HEK293 (cell line): Measurements from ENCODE around the gene RPL26.

Source experiments
- CTCF ChIP-seq: fragments of 450-650 bp; formaldehyde crosslinking; IDR thresholded peaks from 2 replicates; pipeline ENCODE4 v1.5.1; 2016; ENCODE audit warnings: missing biosample characterization, missing genetic modification characterization
- GLIS2 ChIP-seq: fragments of 450-650 bp; formaldehyde crosslinking; IDR thresholded peaks from 2 replicates; pipeline ENCODE4 v1.5.1; 2016; ENCODE audit warnings: missing biosample characterization, missing genetic modification characterization
- INSM2 ChIP-seq: fragments of 450-650 bp; formaldehyde crosslinking; IDR thresholded peaks from 2 replicates; pipeline ENCODE4 v1.5.1; 2016; ENCODE audit warnings: missing biosample characterization, missing genetic modification characterization
- KLF16 ChIP-seq: fragments of 450-650 bp; formaldehyde crosslinking; IDR thresholded peaks from 2 replicates; pipeline ENCODE4 v1.5.1; 2017; ENCODE audit warnings: missing biosample characterization, missing genetic modification characterization
- SP3 ChIP-seq: fragments of 450-650 bp; formaldehyde crosslinking; IDR thresholded peaks from 2 replicates; pipeline ENCODE4 v1.5.1; 2016; ENCODE audit warnings: missing biosample characterization, missing genetic modification characterization
- YY2 ChIP-seq: fragments of 450-650 bp; formaldehyde crosslinking; IDR thresholded peaks from 2 replicates; pipeline ENCODE4 v1.5.1; 2016; ENCODE audit warnings: missing biosample characterization, missing genetic modification characterization
- ZBTB26 ChIP-seq: fragments of 450-650 bp; formaldehyde crosslinking; optimal IDR thresholded peaks from 2 replicates; pipeline ENCODE3; 2016; ENCODE audit warnings: missing biosample characterization, mild to moderate bottlenecking, missing genetic modification characterization
- ZBTB44 ChIP-seq: fragments of 450-650 bp; IDR thresholded peaks from 2 replicates; pipeline ENCODE4 v1.5.1; 2018; ENCODE audit warnings: missing biosample characterization, mild to moderate bottlenecking, missing genetic modification characterization
- ZBTB48 ChIP-seq: fragments of 450-650 bp; formaldehyde crosslinking; IDR thresholded peaks from 2 replicates; pipeline ENCODE4 v1.5.1; 2016; ENCODE audit warnings: missing biosample characterization, missing genetic modification characterization
- ZFP3 ChIP-seq: fragments of 450-650 bp; formaldehyde crosslinking; IDR thresholded peaks from 2 replicates; pipeline ENCODE4 v1.5.1; 2016; ENCODE audit warnings: low read depth, missing biosample characterization, missing genetic modification characterization
- ZFP69B ChIP-seq: fragments of 450-650 bp; formaldehyde crosslinking; IDR thresholded peaks from 2 replicates; pipeline ENCODE4 v1.5.1; 2016; ENCODE audit warnings: missing biosample characterization, missing genetic modification characterization
- ZNF155 ChIP-seq: fragments of 450-650 bp; formaldehyde crosslinking; IDR thresholded peaks from 2 replicates; pipeline ENCODE4 v1.5.1; 2016; ENCODE audit warnings: missing biosample characterization, missing genetic modification characterization
- ZNF169 ChIP-seq: fragments of 450-650 bp; formaldehyde crosslinking; IDR thresholded peaks from 2 replicates; pipeline ENCODE4 v1.5.1; 2016; ENCODE audit warnings: missing biosample characterization, missing genetic modification characterization
- ZNF211 ChIP-seq: fragments of 450-650 bp; formaldehyde crosslinking; IDR thresholded peaks from 2 replicates; pipeline ENCODE4 v1.5.1; 2016; ENCODE audit warnings: low read depth, missing biosample characterization, missing genetic modification characterization
- ZNF324 ChIP-seq: fragments of 450-650 bp; formaldehyde crosslinking; IDR thresholded peaks from 2 replicates; pipeline ENCODE4 v1.5.1; 2016; ENCODE audit warnings: missing biosample characterization, missing genetic modification characterization
- ZNF362 ChIP-seq: fragments of 450-650 bp; formaldehyde crosslinking; IDR thresholded peaks from 2 replicates; pipeline ENCODE4 v1.5.1; 2016; ENCODE audit warnings: missing biosample characterization, missing genetic modification characterization
- ZNF366 ChIP-seq: fragments of 450-650 bp; formaldehyde crosslinking; conservative IDR thresholded peaks from 2 replicates; pipeline ENCODE4 v1.5.1; 2016; ENCODE audit warnings: missing biosample characterization, missing genetic modification characterization
- ZNF449 ChIP-seq: fragments of 450-650 bp; formaldehyde crosslinking; IDR thresholded peaks from 2 replicates; pipeline ENCODE4 v1.5.1; 2017; ENCODE audit warnings: missing biosample characterization, mild to moderate bottlenecking, missing genetic modification characterization, moderate library complexity
- ZNF514 ChIP-seq: fragments of 450-650 bp; formaldehyde crosslinking; IDR thresholded peaks from 2 replicates; pipeline ENCODE4 v1.5.1; 2016; ENCODE audit warnings: missing biosample characterization, missing genetic modification characterization
- ZNF530 ChIP-seq: fragments of 450-650 bp; formaldehyde crosslinking; IDR thresholded peaks from 2 replicates; pipeline ENCODE4 v1.5.1; 2016; ENCODE audit warnings: low read depth, missing biosample characterization, missing genetic modification characterization
- ZNF561 ChIP-seq: fragments of 450-650 bp; IDR thresholded peaks from 2 replicates; pipeline ENCODE4 v1.5.1; 2018; ENCODE audit warnings: missing biosample characterization, missing genetic modification characterization, borderline replicate concordance
- ZNF610 ChIP-seq: fragments of 450-650 bp; formaldehyde crosslinking; IDR thresholded peaks from 2 replicates; pipeline ENCODE4 v1.5.1; 2016; ENCODE audit warnings: missing biosample characterization, missing genetic modification characterization, borderline replicate concordance
- ZNF624 ChIP-seq: fragments of 450-650 bp; formaldehyde crosslinking; IDR thresholded peaks from 2 replicates; pipeline ENCODE4 v1.5.1; 2017; ENCODE audit warnings: missing biosample characterization, missing genetic modification characterization
- ZNF660 ChIP-seq: fragments of 450-650 bp; IDR thresholded peaks from 2 replicates; pipeline ENCODE4 v1.5.1; 2018; ENCODE audit warnings: missing biosample characterization, mild to moderate bottlenecking, missing genetic modification characterization
- ZNF704 ChIP-seq: fragments of 450-650 bp; formaldehyde crosslinking; IDR thresholded peaks from 2 replicates; pipeline ENCODE4 v1.5.1; 2016; ENCODE audit warnings: missing biosample characterization, missing genetic modification characterization
- ZNF76 ChIP-seq: fragments of 450-650 bp; formaldehyde crosslinking; IDR thresholded peaks from 2 replicates; pipeline ENCODE4; 2016; ENCODE audit warnings: low read depth, missing biosample characterization, missing genetic modification characterization, borderline replicate concordance
- ZSCAN16 ChIP-seq: fragments of 450-650 bp; formaldehyde crosslinking; IDR thresholded peaks from 2 replicates; pipeline ENCODE4 v1.5.1; 2016; ENCODE audit warnings: missing biosample characterization, missing genetic modification characterization
- ZSCAN5A ChIP-seq: fragments of 450-650 bp; formaldehyde crosslinking; IDR thresholded peaks from 2 replicates; pipeline ENCODE4 v1.5.1; 2016; ENCODE audit warnings: missing biosample characterization, missing genetic modification characterization

Gene RPL26

GRCh38 chr17:8383143-8383822 lies at the start of gene RPL26 (continued):
- TF ChIP-seq ZBTB44 (tag by site-specific recombination), result 0 out of 2 replicates have a peak, but pooled peaks have one; percentile 34
- TF ChIP-seq CTCF, result peak; percentile 98
- no peak for TF ChIP-seq ZNF155 (tag by site-specific recombination)
- TF ChIP-seq ZNF704 (tag by site-specific recombination), result peak; percentile 63; the same call in 1 of the 2 replicates
- TF ChIP-seq INSM2 (tag by site-specific recombination), result peak; percentile 12; the same call in 1 of the 2 replicates
- TF ChIP-seq ZFP69B (tag by site-specific recombination), result peak; percentile 51; the same call in 1 of the 2 replicates
- peak; percentile 88 for TF ChIP-seq ZNF324 (tag by site-specific recombination)
- peak; percentile 67 for TF ChIP-seq ZBTB26
- no peak for TF ChIP-seq ZNF514
- no peak for TF ChIP-seq ZNF362 (tag by site-specific recombination)
- 0 out of 2 replicates have a peak, but pooled peaks have one; percentile 62 for TF ChIP-seq ZNF449
- no peak for TF ChIP-seq ZNF530 (tag by site-specific recombination)
- TF ChIP-seq ZNF561 (tag by site-specific recombination), result peak; percentile 86; the same call in 1 of the 2 replicates
- TF ChIP-seq ZNF211 (tag by site-specific recombination), result no peak
- peak; percentile 69 for TF ChIP-seq GLIS2
- TF ChIP-seq SP3, result peak; percentile 75
- peak; percentile 13; the same call in 1 of the 2 replicates for TF ChIP-seq ZSCAN16 (tag by site-specific recombination)
- TF ChIP-seq ZNF366 (tag by site-specific recombination), result no peak
- TF ChIP-seq KLF16 (tag by site-specific recombination), result peak; percentile 82; the same call in 1 of the 2 replicates
- no peak for TF ChIP-seq ZNF624 (tag by site-specific recombination)
- peak; percentile 92 for TF ChIP-seq ZNF660
- peak; percentile 80; the same call in 1 of the 2 replicates for TF ChIP-seq ZNF76 (tag by site-specific recombination)
- no peak; the same call in 1 of the 2 replicates for TF ChIP-seq ZNF610 (tag by site-specific recombination)
- no peak for TF ChIP-seq ZFP3 (tag by site-specific recombination)
- no peak for TF ChIP-seq ZSCAN5A (tag by site-specific recombination)
- no peak for TF ChIP-seq ZNF169
- TF ChIP-seq YY2 (tag by site-specific recombination), result peak; percentile 71; the same call in 1 of the 2 replicates
- peak; percentile 57; the same call in 1 of the 2 replicates for TF ChIP-seq ZBTB48 (tag by site-specific recombination)
